Choroid plexus epithelial cell (primary cell): ENCODE results near the gene ASTN2.
"Not testable (repeated sequence)": the region's sequence is repeated elsewhere in the genome, so short reads cannot be mapped to it uniquely, and the experiment has no call there.

ENCODE experiments used
- DNase-seq: peaks from one replicate; pipeline ENCODE4 v3.0.0-alpha.2; 2010; ENCODE audit warnings: low read depth
- H3K4me3 ChIP-seq: 2 replicates; pipeline ENCODE4 v1.5.1; 2011; ENCODE audit warnings: low read depth, mild to moderate bottlenecking, control low read depth, low read length, moderate library complexity
- TF ChIP-seq, protein P1 (sequence below): conservative IDR thresholded peaks from 2 replicates; pipeline ENCODE4 v1.5.1; 2011; ENCODE audit warnings: low read depth, mild to moderate bottlenecking, control low read depth, inconsistent platforms, low read length, moderate library complexity

The ASTN2 gene

DNA sequence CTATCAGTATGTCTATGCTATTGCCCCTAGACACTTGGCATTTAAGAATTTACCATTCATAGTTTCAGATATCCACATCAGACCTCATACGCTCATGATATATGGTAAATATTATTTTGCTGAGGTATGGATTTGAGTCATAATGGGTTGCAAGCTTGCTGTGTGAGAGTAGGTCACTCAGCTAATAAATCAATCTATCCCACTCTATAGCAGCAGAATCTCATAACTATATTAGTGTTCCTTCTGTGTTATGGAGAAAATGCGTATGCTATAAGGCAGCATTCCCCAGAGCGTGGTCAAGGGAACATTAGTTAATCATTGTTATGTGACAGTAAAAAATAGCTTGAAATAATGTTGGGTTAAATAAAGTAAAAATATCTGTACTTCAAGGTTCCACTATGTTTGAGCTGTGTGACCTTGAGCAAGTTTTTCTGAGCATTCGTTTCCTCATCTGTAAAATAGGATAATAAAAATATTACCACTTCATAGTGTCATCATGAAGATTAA lies 720.0 kb downstream of the ASTN2 start:
- no peak overlapping the region for H3K4me3 ChIP-seq
- no peak for DNase-seq
- TF ChIP-seq, protein P1, sequence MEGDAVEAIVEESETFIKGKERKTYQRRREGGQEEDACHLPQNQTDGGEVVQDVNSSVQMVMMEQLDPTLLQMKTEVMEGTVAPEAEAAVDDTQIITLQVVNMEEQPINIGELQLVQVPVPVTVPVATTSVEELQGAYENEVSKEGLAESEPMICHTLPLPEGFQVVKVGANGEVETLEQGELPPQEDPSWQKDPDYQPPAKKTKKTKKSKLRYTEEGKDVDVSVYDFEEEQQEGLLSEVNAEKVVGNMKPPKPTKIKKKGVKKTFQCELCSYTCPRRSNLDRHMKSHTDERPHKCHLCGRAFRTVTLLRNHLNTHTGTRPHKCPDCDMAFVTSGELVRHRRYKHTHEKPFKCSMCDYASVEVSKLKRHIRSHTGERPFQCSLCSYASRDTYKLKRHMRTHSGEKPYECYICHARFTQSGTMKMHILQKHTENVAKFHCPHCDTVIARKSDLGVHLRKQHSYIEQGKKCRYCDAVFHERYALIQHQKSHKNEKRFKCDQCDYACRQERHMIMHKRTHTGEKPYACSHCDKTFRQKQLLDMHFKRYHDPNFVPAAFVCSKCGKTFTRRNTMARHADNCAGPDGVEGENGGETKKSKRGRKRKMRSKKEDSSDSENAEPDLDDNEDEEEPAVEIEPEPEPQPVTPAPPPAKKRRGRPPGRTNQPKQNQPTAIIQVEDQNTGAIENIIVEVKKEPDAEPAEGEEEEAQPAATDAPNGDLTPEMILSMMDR = no peak

DNA sequence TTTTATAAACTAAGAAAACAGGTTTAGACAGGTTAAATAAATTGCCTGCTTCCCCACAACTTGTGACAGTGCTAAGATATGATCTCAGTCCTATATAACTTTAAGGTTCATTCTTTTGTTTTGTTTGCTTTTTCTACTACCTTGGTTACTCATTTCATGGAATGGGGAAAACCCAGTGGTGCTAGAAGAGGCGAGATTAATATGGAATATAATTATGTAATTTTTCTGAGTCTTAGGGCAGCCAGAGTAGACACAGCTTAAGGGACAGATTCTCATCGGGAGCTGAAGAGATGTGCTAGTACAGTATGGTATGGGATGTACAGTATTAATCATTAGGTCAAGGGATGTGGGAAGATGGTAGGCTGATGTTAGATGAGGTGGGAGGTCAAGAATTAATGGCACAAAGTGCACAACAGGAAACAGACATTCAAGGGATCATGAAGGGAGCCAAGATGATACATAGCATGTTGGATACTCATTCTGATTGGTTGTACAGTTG lies 721.6 kb downstream of the ASTN2 start:
- peak; percentile 62 for DNase-seq
- H3K4me3 ChIP-seq = no peak overlapping the region
- TF ChIP-seq, protein P1 = no peak

DNA sequence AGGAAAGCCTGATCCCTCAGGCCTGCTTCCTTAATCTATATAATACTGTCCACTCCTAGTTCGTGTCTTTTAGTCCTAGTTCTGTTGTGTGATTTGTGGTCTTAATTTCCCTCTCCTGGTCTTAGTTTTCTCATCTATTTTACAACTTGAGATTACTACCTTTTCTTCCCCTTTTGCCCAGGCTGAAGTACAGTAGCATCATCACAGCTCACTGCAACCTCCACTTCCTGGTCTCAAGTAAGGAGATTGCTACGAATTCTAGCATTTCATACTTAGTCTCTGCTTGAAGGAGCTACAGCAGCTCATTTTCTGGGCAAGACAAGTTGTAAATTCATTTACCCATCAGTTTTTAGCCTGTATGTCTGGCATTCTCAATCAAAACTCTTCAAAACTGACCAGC lies 722.2 kb downstream of the ASTN2 start:
- no peak overlapping the region for H3K4me3 ChIP-seq
- TF ChIP-seq, protein P1 = no peak
- no peak for DNase-seq

DNA sequence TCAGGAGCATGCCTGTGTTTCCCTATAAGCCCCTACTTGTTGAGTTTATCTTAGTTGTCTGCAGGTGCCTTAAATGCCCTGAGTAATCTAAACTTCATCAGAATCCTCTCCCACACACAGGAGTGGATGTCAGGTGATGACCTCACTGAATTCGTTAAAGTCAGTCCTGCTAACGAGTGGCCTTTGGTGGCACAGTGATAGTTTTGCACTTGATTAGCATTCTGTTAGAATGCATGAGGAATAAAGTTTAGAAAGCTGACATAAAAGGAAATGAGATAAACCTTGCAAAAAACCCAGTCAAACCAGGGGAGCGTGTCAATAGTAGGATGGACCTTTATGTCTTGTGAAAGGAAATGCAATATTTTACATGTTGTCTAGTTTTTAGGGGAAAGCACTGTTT lies 723.2 kb downstream of the ASTN2 start:
- TF ChIP-seq, protein P1 = no peak

DNA sequence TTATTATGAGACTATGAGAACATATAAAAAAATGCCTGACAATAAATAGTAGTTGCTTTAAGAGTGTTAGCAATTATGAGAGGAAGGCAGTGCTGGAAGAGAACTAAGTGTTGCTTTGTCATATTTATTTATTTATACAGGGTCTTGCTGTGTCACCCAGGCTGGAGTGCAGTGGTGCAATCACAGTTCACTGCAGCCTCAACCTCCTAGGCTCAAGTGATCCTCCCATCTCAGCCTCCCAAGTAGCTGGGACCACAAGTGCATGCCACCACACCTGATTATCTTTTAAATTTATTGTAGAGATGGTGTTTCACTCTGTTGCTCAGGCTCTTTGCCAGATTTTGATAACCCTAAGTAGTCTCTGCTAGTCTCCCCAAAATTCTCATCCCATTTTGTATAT lies 724.1 kb downstream of the ASTN2 start:
- DNase-seq, H3K4me3 ChIP-seq: not testable (repeated sequence)

More for the DNA sequence above, 723.2 kb downstream of the ASTN2 start:
- no peak overlapping the region for H3K4me3 ChIP-seq
- no peak for DNase-seq

DNA sequence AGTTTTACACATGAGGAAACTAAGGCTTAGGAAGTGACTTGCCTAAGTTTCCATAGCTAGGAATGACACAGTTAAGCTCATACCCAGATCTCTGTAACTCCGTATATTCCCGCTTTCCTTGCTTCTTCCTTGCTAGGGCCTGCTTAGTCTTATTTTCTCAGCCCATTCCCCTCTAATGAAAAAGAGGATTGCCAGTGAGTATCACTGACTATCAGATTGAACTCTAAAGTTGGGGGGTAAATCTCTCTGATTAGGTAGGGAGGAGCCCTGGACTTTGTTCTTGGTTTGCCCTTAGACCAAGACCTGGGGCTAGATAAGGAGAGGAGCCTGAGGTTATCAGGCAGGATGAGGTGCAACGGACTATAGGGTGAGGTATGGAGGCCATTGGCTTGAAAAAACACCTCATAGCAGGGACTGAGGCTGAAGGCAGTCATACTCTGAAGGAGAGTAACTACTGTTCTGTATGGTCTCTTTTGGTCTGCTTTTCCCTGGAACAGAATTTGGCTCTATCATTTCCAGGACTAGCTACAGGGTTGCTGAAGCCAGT lies 725.3 kb downstream of the ASTN2 start:
- TF ChIP-seq, protein P1 = no peak
- H3K4me3 ChIP-seq = no peak overlapping the region
- DNase-seq = no peak

DNA sequence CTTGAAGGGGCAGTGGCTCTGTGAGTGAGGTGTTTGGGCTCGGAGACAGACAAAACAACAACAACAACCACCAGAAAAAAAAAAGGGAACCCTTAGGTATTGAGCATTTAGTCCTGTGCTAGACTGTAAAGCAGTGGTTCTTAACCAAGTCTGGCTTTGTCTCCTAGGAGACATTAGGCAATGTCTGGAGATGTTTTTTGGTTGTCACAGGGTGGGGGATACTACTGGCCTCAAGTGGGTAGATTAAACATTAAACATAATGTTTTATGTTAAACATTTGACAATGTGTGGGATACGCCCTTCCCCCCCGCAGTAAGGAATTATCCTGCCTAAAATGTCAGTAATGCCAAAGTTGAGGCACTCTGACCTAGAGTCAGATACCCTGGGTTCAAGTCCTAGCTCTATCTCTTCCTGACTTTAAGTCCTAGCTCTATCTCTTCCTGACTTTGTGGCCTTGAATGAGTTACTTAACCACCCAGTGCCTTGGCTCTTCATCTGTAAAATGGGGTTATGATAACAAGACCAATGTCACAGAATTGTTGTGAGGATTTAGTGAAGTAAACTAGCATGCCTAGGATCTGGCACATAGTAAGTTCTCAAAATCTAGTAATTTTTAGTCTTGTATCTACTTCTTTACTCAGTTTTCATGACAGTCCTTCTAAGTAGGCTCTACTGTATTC lies 725.9 kb downstream of the ASTN2 start:
- H3K4me3 ChIP-seq = no peak overlapping the region
- peak; percentile 18 for DNase-seq
- TF ChIP-seq, protein P1 = no peak
